22Rv1 (cell line): ENCODE measurements around the gene ANKRD35.
A peak's percentile ranks its signal among the peaks of the same experiment; 100 is the strongest.

Source experiments
- ZFX ChIP-seq: fragments of 450-650 bp; IDR thresholded peaks from 2 replicates; pipeline ENCODE4 v1.6.1; 2017; ENCODE audit warnings: antibody characterized with exemption, borderline replicate concordance
- TF ChIP-seq, protein P1 (sequence below): fragments of 450-650 bp; IDR thresholded peaks from 2 replicates; pipeline ENCODE4 v1.5.1; 2017; ENCODE audit warnings: mild to moderate bottlenecking

DNA sequence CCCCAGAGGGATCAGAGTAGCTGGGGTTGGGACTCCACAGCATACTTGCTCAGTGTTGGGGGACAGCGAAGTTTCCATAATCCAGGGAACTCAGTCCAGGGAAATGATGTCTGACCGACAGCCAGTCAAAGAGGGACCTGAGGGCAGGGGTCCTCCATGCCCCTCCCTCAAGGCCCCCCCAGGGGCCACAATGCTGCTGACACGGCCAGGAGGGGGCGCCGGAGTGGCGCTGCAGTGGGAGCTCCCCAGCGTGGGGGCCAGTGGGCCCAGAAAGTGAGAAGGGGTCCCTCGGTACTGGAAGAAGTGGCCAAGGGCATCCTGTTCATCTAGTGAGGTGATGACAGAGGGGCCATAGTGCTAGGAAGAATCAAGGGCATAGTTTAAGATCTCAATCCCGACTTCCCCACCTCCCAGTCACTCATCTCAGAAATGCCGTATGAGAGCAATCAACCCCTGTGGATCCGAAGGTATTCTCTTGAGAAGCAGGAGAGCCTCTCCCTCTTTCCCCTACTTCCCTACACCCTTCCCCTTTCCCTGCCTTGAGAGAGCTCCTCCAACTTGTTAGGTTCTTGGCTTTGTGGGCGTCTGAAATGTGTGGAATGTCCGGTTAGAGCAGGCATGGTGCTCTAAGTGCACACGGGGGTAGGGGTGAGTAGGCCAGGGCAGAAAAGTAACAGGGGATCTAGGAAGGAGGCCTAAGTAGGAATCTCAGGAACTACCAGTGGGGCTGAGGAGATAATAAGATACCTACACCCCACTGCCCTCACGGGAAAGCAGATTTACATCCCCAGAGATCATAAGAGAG lies 36.1 kb downstream of the ANKRD35 start:
- TF ChIP-seq, protein P1, sequence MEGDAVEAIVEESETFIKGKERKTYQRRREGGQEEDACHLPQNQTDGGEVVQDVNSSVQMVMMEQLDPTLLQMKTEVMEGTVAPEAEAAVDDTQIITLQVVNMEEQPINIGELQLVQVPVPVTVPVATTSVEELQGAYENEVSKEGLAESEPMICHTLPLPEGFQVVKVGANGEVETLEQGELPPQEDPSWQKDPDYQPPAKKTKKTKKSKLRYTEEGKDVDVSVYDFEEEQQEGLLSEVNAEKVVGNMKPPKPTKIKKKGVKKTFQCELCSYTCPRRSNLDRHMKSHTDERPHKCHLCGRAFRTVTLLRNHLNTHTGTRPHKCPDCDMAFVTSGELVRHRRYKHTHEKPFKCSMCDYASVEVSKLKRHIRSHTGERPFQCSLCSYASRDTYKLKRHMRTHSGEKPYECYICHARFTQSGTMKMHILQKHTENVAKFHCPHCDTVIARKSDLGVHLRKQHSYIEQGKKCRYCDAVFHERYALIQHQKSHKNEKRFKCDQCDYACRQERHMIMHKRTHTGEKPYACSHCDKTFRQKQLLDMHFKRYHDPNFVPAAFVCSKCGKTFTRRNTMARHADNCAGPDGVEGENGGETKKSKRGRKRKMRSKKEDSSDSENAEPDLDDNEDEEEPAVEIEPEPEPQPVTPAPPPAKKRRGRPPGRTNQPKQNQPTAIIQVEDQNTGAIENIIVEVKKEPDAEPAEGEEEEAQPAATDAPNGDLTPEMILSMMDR: peak; percentile 78
- no peak for TF ChIP-seq ZFX
